HepG2 (cell line): ENCODE data around the gene TMEM267. TPM values are rescaled to one million over a fixed set of nuclear protein-coding genes. Genes with fewer than 3 reads are reported as not detected.
A peak's percentile ranks its signal among the peaks of the same experiment; 100 is the strongest.

ENCODE experiments used
- ATF1 ChIP-seq: IDR thresholded peaks from 2 replicates; pipeline ENCODE4 v1.6.1; 2016; ENCODE audit warnings: mild to moderate bottlenecking, control low read depth
- CBX1 ChIP-seq: IDR thresholded peaks from one replicate; pipeline ENCODE4 v1.6.1; 2016; ENCODE audit warnings: antibody characterized with exemption, low read depth
- DBP ChIP-seq: sonication (generic); formaldehyde crosslinking; IDR thresholded peaks from 2 replicates; pipeline ENCODE4 v1.4.0; 2020; ENCODE audit warnings: missing genetic modification reagents; ENCODE audit errors: not compliant biosample characterization
- FOXC1 ChIP-seq: sonication (generic); formaldehyde crosslinking; IDR thresholded peaks from 2 replicates; pipeline ENCODE4 v1.8.0; 2022; ENCODE audit warnings: mild to moderate bottlenecking, missing genetic modification reagents, borderline replicate concordance
- HIC2 ChIP-seq: sonication (generic); formaldehyde crosslinking; IDR thresholded peaks from 2 replicates; pipeline ENCODE4 v1.9.0; 2022; ENCODE audit warnings: low read depth, missing genetic modification reagents
- KAT7 ChIP-seq: IDR thresholded peaks from 2 replicates; pipeline ENCODE4 v1.6.1; 2018; ENCODE audit warnings: borderline replicate concordance, missing compliant biosample characterization
- MBD4 ChIP-seq: IDR thresholded peaks from 2 replicates; pipeline ENCODE4 v1.6.1; 2012; ENCODE audit warnings: low read length, inconsistent platforms, borderline replicate concordance
- NR1H2 ChIP-seq: sonication (generic); formaldehyde crosslinking; IDR thresholded peaks from 2 replicates; pipeline ENCODE4 v1.8.1; 2022; ENCODE audit warnings: low read depth, missing genetic modification reagents, borderline replicate concordance
- PATZ1 ChIP-seq: sonication (generic); formaldehyde crosslinking; IDR thresholded peaks from 2 replicates; pipeline ENCODE4 v1.4.0; 2020; ENCODE audit warnings: missing genetic modification reagents
- PRDM10 ChIP-seq: sonication (generic); formaldehyde crosslinking; IDR thresholded peaks from 2 replicates; pipeline ENCODE4 v1.4.0; 2020; ENCODE audit warnings: low read depth, missing genetic modification reagents
- RNF219 ChIP-seq: sonication (generic); formaldehyde crosslinking; IDR thresholded peaks from 2 replicates; pipeline ENCODE4 v1.5.0; 2020; ENCODE audit warnings: mild to moderate bottlenecking, missing genetic modification reagents
- RXRA ChIP-seq: sonication (generic); formaldehyde crosslinking; IDR thresholded peaks from 2 replicates; pipeline ENCODE4 v1.5.1; 2020; ENCODE audit warnings: missing genetic modification reagents
- ZFX ChIP-seq: sonication (generic); formaldehyde crosslinking; IDR thresholded peaks from 2 replicates; pipeline ENCODE4 v1.4.0; 2020; ENCODE audit warnings: mild to moderate bottlenecking, low read depth, missing genetic modification reagents, moderate library complexity
- ZNF232 ChIP-seq: sonication (generic); formaldehyde crosslinking; IDR thresholded peaks from 2 replicates; pipeline ENCODE4 v1.4.0; 2020; ENCODE audit warnings: missing genetic modification reagents, borderline replicate concordance
- ZNF343 ChIP-seq: sonication (generic); formaldehyde crosslinking; IDR thresholded peaks from 2 replicates; pipeline ENCODE4 v1.4.0; 2020; ENCODE audit warnings: mild to moderate bottlenecking, missing genetic modification reagents
- ZNF670 ChIP-seq: sonication (generic); formaldehyde crosslinking; IDR thresholded peaks from 2 replicates; pipeline ENCODE4 v1.8.0; 2022; ENCODE audit warnings: mild to moderate bottlenecking, missing genetic modification reagents, borderline replicate concordance
- ZNF782 ChIP-seq: sonication (generic); formaldehyde crosslinking; IDR thresholded peaks from 2 replicates; pipeline ENCODE4 v1.4.0; 2020; ENCODE audit warnings: missing genetic modification reagents, mild to moderate bottlenecking, borderline replicate concordance
- polyA plus RNA-seq, 8 experiments: library from polyadenylated mRNA; depleted of rRNA in 3 of 8; stranded (reverse) in 7 of 8; unstranded in 1 of 8; fragments of >200 nt; fragmentation: Illumina TruSeq in 4 of 8; extraction: Trizol in 4 of 8; gene quantifications; 2 replicates each; pipeline versions ENCODE4 v1.2.1 to v1.2.3, GENCODE V29; 2011 to 2016; ENCODE audit warnings: low read depth in 4 of 8, missing spikeins in 1 of 8, mixed read lengths in 1 of 8; ENCODE audit not compliant: insufficient read depth in 1 of 8
- total RNA-seq, 5 experiments: library from RNA; depleted of rRNA; stranded (reverse); fragments of >200 nt; fragmentation: Illumina TruSeq; extraction: Trizol; gene quantifications; 2 replicates each; pipeline ENCODE4 v1.2.3, GENCODE V29; 2016; ENCODE audit warnings: low read depth in 1 of 5

TMEM267 gene
- total and polyA plus RNA-seq, 2 of the 13 experiments (the other 11 are each of a cell fraction or from before 2014, with no cell fraction given), result 8.9 to 12.6 TPM

GRCh38 chr5:43432486-43433375, 50.9 kb downstream of the TMEM267 start (continued):
- TF ChIP-seq RNF219 (CRISPR knock-in tag) (no peak), ZNF670 (CRISPR knock-in tag) (no peak), PRDM10 (CRISPR knock-in tag) (peak; percentile 76), MBD4 (peak; percentile 92; the same call in 1 of the 2 replicates), ATF1 (peak; percentile 57; the same call in 1 of the 2 replicates), KAT7 (CRISPR knock-in tag) (peak; percentile 45; the same call in 1 of the 2 replicates), RXRA (CRISPR knock-in tag) (peak; percentile 82; the same call in 1 of the 2 replicates), FOXC1 (CRISPR knock-in tag) (peak; percentile 77; the same call in 1 of the 2 replicates), ZNF232 (peak; percentile 82; the same call in 1 of the 2 replicates), ZNF782 (CRISPR knock-in tag) (no peak), HIC2 (peak; percentile 69; the same call in 1 of the 2 replicates), NR1H2 (CRISPR knock-in tag) (no peak), ZNF343 (CRISPR knock-in tag) (peak; percentile 49; the same call in 1 of the 2 replicates), PATZ1 (peak; percentile 65), ZFX (peak; percentile 90), DBP (no peak), CBX1 (no peak)
